Stimulated activated CD4-positive, alpha-beta T cell treated with anti-CD3 and anti-CD28 coated beads, TNF-alpha, amount 100 ng/mL, for 24 hours (primary cell): ENCODE results near the gene CC2D1B.
"Not testable (repeated sequence)": the region's sequence is repeated elsewhere in the genome, so short reads cannot be mapped to it uniquely, and the experiment has no call there.

ENCODE experiments used
- DNase-seq, 3 experiments: peaks; one replicate each; pipeline ENCODE4 v3.0.0-alpha.2; 2020; ENCODE audit warnings: low read depth in 3 of 3

CC2D1B gene, protein sequence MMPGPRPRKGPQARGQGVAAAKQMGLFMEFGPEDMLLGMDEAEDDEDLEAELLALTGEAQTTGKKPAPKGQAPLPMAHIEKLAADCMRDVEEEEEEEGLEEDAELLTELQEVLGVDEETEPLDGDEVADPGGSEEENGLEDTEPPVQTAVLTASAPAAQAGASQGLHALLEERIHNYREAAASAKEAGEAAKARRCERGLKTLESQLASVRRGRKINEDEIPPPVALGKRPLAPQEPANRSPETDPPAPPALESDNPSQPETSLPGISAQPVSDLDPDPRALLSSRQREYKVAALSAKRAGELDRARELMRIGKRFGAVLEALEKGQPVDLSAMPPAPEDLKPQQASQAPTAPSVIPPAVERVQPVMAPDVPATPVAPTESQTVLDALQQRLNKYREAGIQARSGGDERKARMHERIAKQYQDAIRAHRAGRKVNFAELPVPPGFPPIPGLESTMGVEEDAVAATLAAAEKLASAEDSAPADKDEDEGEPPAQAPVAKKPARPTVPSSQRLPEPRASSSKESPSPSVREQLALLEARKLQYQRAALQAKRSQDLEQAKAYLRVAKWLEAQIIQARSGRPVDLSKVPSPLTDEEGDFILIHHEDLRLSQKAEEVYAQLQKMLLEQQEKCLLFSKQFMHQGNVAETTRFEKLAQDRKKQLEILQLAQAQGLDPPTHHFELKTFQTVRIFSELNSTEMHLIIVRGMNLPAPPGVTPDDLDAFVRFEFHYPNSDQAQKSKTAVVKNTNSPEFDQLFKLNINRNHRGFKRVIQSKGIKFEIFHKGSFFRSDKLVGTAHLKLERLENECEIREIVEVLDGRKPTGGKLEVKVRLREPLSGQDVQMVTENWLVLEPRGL

DNA sequence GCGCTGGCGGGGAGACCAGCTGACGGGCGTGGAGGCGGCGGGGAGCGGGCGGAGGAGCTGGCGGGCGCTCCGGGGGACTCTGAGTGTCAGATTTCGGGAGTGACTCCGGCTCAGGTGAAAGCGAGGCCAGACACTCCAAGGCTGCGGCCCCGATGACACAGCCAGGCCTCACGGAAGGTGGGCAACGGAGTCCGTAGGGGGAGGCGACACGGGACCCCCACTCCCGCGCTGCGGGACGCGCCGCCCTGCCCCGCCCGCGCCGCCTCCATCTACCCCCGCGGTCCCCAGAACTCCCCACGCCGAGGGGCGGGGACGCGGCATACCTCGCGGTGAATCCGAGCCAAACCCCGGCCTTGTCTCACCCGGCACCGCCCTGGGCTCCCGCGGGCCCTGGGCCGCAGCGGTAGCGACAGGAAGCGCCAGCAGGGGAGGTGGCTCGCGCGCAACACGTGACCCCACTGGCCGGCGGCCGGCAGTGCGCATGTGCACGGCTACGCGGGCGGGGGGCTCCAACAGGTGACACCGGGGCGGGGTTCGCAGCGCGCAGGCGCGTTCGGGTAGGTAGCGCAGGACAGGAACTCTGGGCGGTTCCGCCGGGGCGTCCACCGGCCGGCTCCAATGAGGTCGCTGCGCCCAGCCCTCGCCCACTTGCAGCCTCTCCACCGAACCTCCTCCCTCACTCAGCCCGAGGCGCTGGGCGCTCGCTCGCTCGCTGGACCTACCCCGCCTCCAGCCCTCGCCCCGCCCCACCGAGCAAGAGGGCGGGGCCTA is at the start of gene CC2D1B:
Gene CC2D1B (minus strand): TSS at position 460 of the 771 bp plus-strand sequence. CDS start 1,585 bp downstream, outside the sequence.
- DNase-seq: peak; percentile 97 to 99 (median 99)

DNA sequence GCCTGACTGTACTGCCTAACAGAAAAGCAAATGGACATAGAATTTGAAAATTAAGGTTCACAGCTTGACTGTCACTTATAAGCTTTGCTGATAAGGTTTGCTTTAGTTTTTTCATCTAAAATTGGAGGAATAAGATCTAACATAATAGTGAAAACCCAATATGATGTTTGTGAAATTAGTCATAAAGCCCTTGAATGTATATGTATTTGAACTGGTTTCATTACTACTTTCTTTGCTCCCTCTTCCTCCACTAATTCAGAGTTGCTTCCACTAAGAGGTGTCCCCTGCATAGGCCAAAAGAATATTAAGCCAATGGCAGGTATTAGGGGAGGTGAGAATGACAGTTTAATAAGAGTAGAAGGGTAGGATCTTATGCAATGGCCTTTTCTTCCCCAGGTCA is 48.9 kb upstream of the CC2D1B start:
- no peak for DNase-seq

DNA sequence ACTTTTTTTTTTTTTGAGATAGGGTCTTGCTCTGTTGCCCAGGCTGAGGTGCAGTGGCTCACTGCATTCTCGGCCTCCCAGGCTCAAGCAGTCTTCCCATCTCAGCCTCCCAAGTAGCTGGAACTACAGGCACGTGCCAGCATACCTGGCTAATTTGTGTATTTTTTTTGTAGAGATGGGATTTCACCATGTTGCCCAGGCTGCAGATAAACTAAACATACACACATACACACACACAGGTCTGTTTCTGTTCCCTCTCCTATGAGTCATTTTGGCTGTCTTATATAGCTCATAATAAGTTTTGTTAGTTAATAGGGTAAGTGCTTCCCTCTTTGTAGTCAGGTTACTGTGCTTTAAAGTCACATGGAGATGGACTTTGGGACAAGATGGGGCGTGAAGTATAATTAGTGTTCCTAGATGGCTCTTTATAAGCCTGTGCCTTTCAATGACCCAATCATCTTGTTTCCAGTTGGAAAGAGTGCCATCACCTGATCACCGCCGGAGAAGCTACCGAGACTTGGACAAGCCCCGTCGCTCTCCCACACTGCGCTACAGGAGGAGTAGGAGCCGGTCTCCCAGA is 47.5 kb upstream of the CC2D1B start:
- DNase-seq: no peak

DNA sequence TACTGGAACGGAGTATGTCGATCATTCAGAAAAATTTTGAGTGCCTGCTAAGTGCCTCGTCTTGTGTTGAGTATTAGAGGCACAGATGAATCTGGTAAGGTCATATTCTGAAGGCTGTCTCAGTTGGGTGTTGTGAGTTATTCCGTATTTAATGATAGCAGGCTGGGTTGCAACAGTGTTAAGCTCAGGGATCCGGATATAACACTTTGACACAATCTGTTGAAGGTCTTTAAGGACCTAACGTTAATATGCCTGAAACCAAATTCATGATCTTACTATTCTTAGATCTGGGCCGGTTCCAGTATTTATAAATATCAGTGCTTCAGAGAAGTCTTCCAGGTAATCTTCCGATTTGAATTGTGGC is 39.0 kb upstream of the CC2D1B start:
- no peak for DNase-seq

DNA sequence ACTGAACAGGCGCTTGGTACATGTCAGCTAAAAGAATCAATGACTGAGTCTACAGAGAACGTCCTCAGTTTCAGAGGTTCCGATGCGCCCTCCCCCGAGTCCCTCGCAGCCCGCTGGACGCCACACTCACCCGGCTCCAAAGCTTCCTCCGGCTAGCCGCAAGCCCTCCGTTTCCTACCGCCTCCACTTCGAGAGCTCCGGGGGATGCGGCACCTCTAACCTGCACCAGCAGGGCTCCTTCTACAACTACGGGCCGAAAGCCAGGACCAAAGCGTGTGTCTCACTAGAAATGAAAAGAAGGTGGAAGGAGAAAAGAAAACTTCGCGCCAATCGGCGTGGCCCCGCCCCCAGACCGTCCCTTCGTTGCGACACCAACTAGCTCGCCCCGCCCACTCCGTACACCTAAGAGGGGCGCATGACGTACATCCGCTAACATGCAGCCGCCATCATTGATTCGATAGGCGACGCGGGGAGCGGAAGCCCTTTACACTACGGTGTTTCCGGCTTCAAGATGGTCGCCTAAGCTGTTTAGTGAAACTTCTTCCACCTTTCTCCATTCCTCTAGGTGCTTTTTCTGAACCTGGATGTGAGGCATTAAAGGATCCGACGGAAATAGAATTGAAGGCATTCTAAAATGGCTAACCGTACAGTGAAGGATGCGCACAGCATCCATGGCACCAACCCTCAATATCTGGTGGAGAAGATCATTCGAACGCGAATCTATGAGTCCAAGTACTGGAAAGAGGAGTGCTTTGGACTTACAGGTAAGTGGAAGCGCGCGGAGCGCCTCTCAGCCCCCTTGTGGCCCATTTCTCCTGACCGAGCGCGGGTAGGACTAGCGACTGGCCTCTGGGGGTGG is 38.3 kb upstream of the CC2D1B start, which contains the start of the genes ORC1 and PRPF38A:
Gene ORC1 (minus strand): TSS at position 308 of the 859 bp plus-strand sequence. CDS start 2,200 bp downstream, outside the sequence.
Gene PRPF38A (plus strand): TSS at position 487 of the 859 bp plus-strand sequence. CDS start 148 bp downstream, at position 635.
- DNase-seq: peak; percentile 96 to 99 (median 97)

DNA sequence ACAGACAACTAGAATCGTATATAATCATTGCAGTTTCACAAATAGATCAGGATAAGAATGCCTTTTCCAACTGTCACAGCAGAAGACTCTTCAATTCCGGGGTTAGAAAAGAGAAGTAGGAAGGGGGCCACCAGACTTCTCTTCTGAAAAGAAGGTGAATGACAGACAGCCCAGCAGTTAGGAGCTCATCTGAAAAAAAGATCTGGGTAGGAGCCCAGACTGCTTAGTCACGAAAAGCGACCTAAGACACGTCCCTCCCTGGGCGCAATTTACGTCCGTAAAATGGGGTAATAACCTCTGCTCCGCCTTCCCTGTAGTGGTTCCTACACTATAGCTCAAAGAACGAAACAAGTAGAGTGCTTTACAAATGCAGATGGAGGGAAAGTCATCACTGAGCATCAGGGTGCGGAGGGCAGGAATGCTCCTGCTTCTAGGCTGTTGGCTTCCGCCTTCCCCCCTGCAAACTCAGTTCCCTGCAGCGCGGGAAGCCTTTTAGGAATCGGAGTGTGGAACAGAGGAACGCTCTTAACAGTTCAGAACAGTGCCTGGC is 37.6 kb upstream of the CC2D1B start:
- DNase-seq: peak; percentile 20 to 43 (median 37)

DNA sequence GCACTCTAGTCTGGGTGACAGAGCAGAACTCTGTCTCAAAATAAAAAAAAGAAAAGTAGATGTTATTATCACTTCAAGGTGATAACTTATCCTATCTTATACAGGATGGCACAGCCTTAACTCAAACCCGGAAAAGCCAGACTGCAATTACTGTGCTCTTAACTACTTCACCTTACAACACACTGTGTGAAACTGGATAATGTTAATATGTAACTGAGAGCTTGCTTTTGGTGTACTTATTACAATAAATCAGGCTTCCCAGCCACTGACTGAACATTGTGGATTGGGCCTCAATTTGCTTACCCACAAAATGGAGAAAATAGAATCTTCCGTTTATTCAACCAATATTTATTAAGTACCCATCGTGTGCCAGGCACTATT is 36.8 kb upstream of the CC2D1B start:
- no peak for DNase-seq

DNA sequence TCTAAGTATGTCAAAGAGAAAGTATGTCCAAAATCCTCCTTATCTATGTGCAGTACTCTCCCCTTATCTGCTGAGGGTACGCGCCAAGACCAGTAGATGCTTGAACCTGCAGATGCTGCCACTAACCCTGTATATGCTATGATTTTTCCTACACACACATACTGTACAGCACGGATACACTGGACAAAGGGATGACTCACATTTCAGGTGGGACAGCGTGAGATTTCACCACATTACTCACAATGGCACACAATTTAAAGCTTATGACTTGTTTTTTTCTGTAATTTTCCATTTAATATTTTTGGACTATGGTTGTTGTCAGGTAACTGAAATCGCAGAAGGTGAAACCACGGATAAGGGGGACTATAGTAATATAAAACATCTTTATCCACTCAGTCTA is 34.1 kb upstream of the CC2D1B start:
- DNase-seq: no peak

DNA sequence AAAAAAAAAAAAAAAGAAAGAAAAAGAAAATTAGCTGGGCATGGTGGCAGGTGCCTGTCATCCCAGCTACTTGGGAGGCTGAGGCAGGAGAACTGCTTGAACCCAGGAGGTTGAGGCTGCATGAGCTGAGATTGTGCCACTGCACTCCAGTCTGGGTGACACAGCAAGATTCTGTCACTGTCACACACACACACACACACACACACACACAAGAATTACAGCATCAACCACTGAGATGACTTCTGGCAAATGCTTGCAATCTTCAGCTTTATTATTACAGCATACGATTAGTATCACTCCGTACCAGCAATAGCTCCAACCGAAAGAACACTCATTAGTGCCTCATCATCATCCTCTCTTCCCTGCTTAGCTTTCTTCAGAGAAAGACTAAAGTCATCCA is 33.6 kb upstream of the CC2D1B start:
- DNase-seq: no peak

DNA sequence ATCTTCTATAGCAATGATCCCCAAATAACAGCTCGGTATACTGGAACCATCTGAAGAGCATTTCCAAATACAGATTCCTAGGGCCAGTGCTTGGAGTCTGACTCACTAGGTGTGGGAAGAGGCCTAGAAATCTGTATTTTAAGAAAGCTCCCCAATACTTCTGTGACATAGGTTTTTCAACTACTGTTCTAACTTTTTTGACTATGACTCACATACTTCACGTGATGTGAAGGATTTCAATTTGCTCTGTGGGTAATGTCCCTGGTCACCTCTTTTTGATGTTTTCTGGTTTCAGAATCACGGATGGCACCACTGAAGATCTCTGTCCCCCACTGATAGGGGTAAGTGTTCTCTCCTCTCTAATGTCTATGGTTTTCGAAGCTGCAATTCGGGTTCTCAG is 27.2 kb upstream of the CC2D1B start:
- DNase-seq: no peak

DNA sequence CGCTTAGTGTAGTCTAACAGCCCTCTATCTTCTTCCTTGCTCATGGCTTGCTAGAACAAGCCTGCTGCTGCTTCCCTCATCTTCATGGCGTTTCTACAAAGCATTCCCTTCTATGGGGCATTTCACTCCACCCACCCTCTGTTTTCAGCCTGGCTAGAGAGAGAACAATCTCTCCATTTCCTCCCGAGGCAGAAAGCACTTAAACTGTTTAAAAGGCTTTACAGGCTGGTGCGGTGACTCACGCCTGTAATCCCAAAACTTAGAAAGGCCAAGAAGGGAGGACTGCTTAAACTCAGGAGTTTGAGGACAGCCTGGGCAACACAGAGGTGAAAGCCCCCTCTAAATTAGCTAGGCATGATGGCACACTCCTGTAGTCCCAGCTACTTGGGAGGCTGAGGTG is 20.5 kb upstream of the CC2D1B start:
- DNase-seq: no peak

DNA sequence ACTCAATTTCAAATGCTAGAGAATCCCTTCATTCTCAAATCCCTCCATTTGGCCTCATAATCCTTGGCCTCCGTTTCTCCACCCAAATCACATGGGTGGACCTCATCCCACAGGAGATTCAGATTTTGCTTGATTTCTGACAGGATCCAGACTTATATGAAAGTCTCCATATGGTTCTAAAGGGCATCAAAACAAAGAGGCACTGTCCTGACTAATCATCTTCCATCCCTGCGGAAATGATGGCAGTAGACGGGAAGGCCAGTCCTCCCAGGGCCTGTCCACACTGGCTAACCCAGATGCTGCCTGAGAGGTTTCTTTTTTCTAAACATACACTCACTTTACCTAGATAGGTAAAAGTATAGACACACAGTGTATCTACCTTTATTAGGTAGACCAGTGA is 19.4 kb upstream of the CC2D1B start:
- no peak for DNase-seq

DNA sequence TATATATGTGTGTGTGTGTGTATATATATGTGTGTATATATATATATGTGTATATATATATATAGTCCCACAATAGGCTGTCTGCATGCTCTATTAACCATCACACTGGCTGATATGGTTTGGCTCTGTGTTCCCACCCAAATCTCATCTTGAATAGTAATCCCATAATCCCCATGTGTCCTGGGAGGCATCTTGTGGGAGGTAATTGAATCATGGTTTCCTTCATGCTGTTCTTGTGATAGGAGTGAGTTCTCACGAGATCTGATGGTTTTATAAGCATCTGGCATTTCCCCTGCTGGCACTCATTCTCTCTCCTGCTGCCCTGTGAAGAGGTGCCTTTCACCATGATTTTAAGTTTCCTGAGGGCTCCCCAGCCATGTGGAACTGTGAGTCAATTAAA is 3.8 kb upstream of the CC2D1B start:
- DNase-seq: not testable (repeated sequence)

DNA sequence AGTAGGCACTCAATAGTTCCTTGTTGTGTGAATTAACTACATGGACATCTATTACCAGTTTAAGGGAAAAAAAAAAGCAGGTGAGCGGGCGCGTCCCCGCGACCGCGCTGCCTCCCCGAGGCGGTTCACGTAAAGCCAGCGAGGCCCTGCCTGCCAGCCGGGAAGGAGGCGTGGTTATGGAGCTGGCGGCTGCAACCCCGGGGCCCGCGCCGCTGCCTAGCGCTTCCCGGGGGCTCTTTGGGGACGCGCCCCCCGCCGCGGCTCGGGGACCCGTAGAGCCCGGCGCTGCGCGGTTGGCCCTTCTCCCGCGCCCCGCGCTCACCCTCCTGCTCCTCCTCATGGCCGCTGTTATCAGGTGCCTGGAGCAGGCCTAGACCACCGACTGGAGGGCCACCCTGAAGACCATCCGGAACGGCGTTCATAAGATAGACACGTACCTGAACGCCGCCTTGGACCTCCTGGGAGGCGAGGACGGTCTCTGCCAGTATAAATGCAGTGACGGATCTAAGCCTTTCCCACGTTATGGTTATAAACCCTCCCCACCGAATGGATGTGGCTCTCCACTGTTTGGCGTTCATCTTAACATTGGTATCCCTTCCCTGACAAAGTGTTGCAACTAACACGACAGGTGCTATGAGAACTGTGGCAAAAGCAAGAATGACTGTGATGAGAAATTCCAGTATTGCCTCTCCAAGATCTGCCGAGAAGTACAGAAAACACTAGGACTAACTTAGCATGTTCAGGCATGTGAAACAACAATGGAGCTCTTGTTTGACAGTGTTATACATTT is 2.6 kb upstream of the CC2D1B start:
- peak; percentile 25 to 55 (median 25) for DNase-seq

DNA sequence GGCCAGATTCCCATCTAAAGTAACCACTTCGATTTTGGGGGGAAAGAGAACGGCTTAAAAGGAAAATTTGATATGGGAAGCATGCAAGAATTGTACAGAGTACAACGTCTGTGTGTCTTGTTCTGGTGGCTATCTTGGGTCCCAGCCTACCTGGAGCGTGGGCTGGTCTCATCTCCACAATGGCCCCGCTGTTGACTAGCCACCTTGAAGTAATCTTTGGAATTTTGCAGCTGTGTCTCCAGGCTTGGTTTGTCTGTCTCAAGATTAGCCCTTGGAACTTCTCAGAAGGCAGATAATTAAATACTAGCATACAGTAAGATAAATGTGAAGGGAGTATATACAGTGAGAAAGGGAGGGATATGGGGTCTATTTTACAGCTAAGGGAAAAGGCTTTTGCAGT is 1.3 kb upstream of the CC2D1B start:
- no peak for DNase-seq

DNA sequence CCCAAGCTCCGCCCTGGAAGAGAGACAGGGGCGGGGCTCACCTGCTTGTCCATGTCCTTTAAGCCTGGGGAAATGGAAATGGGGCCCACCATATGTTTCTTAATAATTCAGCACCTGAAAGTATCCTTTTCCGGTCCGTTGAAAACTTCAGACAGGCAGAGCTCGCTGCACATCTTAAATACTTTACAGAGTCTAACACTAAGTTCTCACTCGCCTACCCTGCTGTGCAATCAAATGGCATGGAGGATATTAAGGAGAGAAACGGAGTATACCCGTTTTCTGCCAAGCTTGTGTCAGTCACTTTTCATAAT is 467 bp upstream of the CC2D1B start:
- no peak for DNase-seq

DNA sequence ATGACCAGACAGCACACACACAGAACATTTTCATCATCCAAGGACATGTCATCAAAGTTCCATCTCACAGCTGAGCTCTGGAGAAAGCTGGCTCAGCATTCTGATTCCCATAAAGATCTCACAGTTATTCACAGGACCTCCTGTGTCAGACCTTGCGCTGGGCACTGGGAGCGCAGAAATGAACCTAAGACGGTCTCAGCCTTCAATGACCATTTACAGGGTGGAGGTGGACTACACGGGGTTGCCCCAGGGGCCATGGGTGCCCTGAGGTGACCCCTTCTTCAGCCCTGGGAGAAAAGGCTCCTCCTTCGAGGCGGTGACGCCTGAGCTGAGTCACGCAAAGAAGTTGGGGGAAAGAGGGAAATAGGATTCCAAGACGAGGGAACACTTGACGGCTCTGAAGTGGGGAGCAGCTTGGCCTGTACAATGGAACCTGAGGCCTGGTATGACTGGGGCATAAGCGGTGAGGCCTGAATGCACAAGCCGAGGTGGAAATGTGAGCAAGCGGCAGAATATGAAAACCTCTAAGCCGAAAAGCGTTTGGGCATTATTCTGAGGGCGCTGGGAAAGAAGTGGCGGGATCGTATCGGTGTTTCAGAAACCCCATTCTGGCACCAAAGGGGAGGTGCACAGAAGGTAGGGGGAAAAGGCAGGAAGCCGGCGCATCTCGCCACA is 797 bp downstream of the CC2D1B start:
- peak in 1 of 3 experiments; percentile 21 for DNase-seq

DNA sequence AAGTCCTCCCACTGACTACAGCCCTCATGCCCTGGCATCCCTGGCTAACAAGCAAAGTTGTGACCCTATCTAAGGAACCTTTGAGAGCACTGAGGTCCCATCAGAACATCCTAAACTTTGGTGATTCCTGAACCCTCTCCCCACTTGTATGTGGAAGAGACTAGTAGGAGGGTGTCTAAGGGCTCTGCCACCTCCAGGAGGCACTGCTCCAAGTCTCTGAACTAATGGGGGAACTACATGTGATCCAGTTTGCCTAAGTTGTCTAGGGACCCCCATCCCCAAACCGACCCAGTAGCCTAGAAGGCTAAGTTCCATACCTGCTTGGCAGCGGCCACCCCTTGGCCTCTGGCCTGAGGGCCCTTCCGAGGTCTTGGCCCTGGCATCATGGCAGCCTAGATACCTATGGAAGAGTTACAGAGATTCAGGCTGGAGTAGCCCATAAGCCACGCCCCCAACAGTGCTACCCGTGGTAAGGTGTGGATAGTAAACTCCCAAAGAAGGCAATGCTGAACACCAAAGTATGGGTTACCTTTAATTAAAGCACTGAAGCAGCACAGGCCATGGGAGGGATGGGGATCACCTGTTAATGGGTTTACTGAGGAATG is 1.7 kb downstream of the CC2D1B start:
- DNase-seq: no peak

DNA sequence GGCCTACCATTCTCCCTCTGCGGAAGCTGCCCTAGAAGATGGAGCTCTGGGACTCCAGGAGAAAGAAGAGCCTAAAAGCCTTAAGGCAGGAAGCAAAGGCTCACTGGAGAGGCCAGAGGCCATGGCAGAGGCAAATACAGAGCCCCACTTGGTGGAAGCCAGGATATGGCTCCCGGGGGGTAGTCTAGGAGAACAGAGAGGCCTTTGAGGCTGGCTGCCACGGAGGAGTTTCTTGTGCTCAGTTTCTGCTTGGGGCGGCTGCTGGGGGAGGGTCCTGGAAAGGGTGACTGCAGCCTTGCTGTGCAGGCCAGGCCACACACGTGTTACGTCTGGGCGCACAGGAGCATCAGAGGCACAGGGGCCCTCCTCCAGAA is 5.4 kb downstream of the CC2D1B start:
- no peak for DNase-seq
